ENCODE measurements around the gene MRPL12. TPM values are rescaled to one million over a fixed set of nuclear protein-coding genes. Genes with fewer than 3 reads are reported as not detected.

MRPL12 gene
- total and polyA plus RNA-seq, 2 donors (not counting 1 experiment from before 2014, with no cell fraction given): 23.8 to 25.6 TPM

GRCh38 chr17:81686614-81687013, 16.6 kb upstream of the MRPL12 start:
- WGBS (ENCODE audit: insufficient coverage): 97% methylated on average over 20 of the region's 20 CpGs
- TF ChIP-seq CTCF (IDR thresholded peaks at IDR 0.05): no peak
- TF ChIP-seq EZH2 (IDR thresholded peaks at IDR 0.05; ENCODE audit: borderline replicate concordance, insufficient read depth, low read depth, low read length, poor library complexity, severe bottlenecking): no peak
- Histone ChIP-seq H4K20me1 (ENCODE audit: control insufficient read depth, insufficient read depth, low read length, poor library complexity, severe bottlenecking) (peaks cover 75% of the 10 kb centered on the region), H3K4me1 (ENCODE audit: control insufficient read depth in 2 of 2, insufficient read depth in 2 of 2, low read length in 2 of 2) (peaks cover 22 to 25% of the 10 kb centered on the region in 2 donors), H3K36me3 (replicated peaks in 1 of 2; ENCODE audit: control extremely low read depth in 1 of 2, control insufficient read depth in 1 of 2, extremely low read depth in 1 of 2, insufficient read depth in 2 of 2, low read length in 1 of 2) (peaks cover 0 to 52% of the 10 kb centered on the region in 2 experiments), H3K9ac (ENCODE audit: low read length) (no peak overlapping the region), H3K27ac (ENCODE audit: low read length in 2 of 2) (no peak overlapping the region), H3K9me3 (ENCODE audit: control extremely low read depth in 1 of 3, control insufficient read depth in 2 of 3, insufficient read depth in 1 of 3, low read length in 2 of 3) (no peaks in the 10 kb centered on the region), H3K27me3 (replicated peaks in 1 of 4; ENCODE audit: control extremely low read depth in 1 of 4, control insufficient read depth in 3 of 4, insufficient read depth in 4 of 4, low read length in 3 of 4) (no peaks in the 10 kb centered on the region), H2AFZ (ENCODE audit: insufficient read depth, low read depth, low read length, poor library complexity, severe bottlenecking) (no peak overlapping the region), H3K79me2 (ENCODE audit: control insufficient read depth, insufficient read depth, low read length) (peaks cover 92% of the 10 kb centered on the region), H3K4me2 (replicated peaks; ENCODE audit: low read depth, low read length, poor library complexity, severe bottlenecking) (no peak overlapping the region), H3K4me3 (ENCODE audit: control extremely low read depth in 1 of 5, extremely low read depth in 1 of 5, insufficient read depth in 1 of 5, low read depth in 2 of 5, low read length in 4 of 5) (no peak overlapping the region)
- intact Hi-C loops (cut with micrococcal nuclease): no loop called here
- peaks cover 33% of the 10 kb centered on the region for H3K4me1 Mint-ChIP-seq
- H3K27me3 Mint-ChIP-seq: no peaks in the 10 kb centered on the region
- no peaks in the 10 kb centered on the region for H3K9me3 Mint-ChIP-seq (ENCODE audit: insufficient read depth)
- ATAC-seq (ENCODE audit: low read depth): no peak
- ChIA-PET POLR2A (no interaction called here), CTCF (no interaction called here)
- no peak overlapping the region for H3K4me3 Mint-ChIP-seq
- DNase-seq: no peak
- H3K27ac Mint-ChIP-seq: no peak overlapping the region

- no peak overlapping the region for H3K4me3 ChIP-seq (ENCODE audit: control extremely low read depth in 1 of 5, extremely low read depth in 1 of 5, insufficient read depth in 1 of 5, low read depth in 2 of 5, low read length in 4 of 5)
- H3K4me2 ChIP-seq (replicated peaks; ENCODE audit: low read depth, low read length, poor library complexity, severe bottlenecking): no peak overlapping the region
- no peaks in the 10 kb centered on the region for H3K27me3 ChIP-seq (replicated peaks in 1 of 4; ENCODE audit: control extremely low read depth in 1 of 4, control insufficient read depth in 3 of 4, insufficient read depth in 4 of 4, low read length in 3 of 4)
- ATAC-seq (ENCODE audit: low read depth) (no peak), DNase-seq (no peak)
- no peak overlapping the region for H3K27ac ChIP-seq (ENCODE audit: low read length in 2 of 2)
- WGBS (ENCODE audit: insufficient coverage): 94% methylated on average over 38 of the region's 41 CpGs
- ChIA-PET CTCF (no interaction called here), POLR2A (no interaction called here)
- Mint-ChIP-seq H3K27me3 (no peaks in the 10 kb centered on the region), H3K9me3 (ENCODE audit: insufficient read depth) (no peaks in the 10 kb centered on the region), H3K4me3 (no peak overlapping the region), H3K27ac (no peak overlapping the region), H3K4me1 (peaks cover 27% of the 10 kb centered on the region)
- peaks cover 81% of the 10 kb centered on the region for H4K20me1 ChIP-seq (ENCODE audit: control insufficient read depth, insufficient read depth, low read length, poor library complexity, severe bottlenecking)
- H3K9me3 ChIP-seq (ENCODE audit: control extremely low read depth in 1 of 3, control insufficient read depth in 2 of 3, insufficient read depth in 1 of 3, low read length in 2 of 3): no peaks in the 10 kb centered on the region
- H3K36me3 ChIP-seq (replicated peaks in 1 of 2; ENCODE audit: control extremely low read depth in 1 of 2, control insufficient read depth in 1 of 2, extremely low read depth in 1 of 2, insufficient read depth in 2 of 2, low read length in 1 of 2): peaks cover 0 to 59% of the 10 kb centered on the region in 2 experiments
- H3K79me2 ChIP-seq (ENCODE audit: control insufficient read depth, insufficient read depth, low read length): peaks cover 78% of the 10 kb centered on the region
- TF ChIP-seq CTCF (IDR thresholded peaks at IDR 0.05) (no peak), EZH2 (IDR thresholded peaks at IDR 0.05; ENCODE audit: borderline replicate concordance, insufficient read depth, low read depth, low read length, poor library complexity, severe bottlenecking) (no peak)
- intact Hi-C loops (cut with micrococcal nuclease): no loop called here
- peaks cover 16 to 19% of the 10 kb centered on the region in 2 donors for H3K4me1 ChIP-seq (ENCODE audit: control insufficient read depth in 2 of 2, insufficient read depth in 2 of 2, low read length in 2 of 2)
- no peak overlapping the region for H3K9ac ChIP-seq (ENCODE audit: low read length)
- no peak overlapping the region for H2AFZ ChIP-seq (ENCODE audit: insufficient read depth, low read depth, low read length, poor library complexity, severe bottlenecking)
These were observed 15.2 kb upstream of the MRPL12 start for GRCh38 chr17:81687770-81688541.

Data from B cell (primary cell).